K562 (cell line): ENCODE measurements around the gene NAA10. TPM values are rescaled to one million over a fixed set of nuclear protein-coding genes. Genes with fewer than 3 reads are reported as not detected.

ENCODE experiments used
- ATAC-seq: fragments of 200-7000 bp; cut with Tn5 transposase; 3 replicates; pipeline ENCODE4 v1.9.1; 2020; ENCODE audit warnings: moderate library complexity
- BruUV-seq: library from RNA; stranded (reverse); fragments of 400-500 nt; replicated peaks from 2 replicates; lab custom pipeline; 2021; lab: Mats Ljungman, UMichigan
- CTCF ChIA-PET: fragments of 300-600 bp; formaldehyde crosslinking; extraction: SDS; loops from one replicate; lab custom pipeline; 2021; ENCODE audit warnings: low intra/inter-chr PET ratio; lab: Yijun Ruan, JAX
- POLR2A ChIA-PET: fragments of 300-600, 350-650 bp; sonication (Branson Sonifier 250); formaldehyde crosslinking; extraction: SDS; loops from one replicate; lab custom pipeline; 2021; ENCODE audit warnings: antibody characterized with exemption, inconsistent platforms; lab: Yijun Ruan, JAX
- DNase-seq, 4 experiments: peaks; one replicate each; pipeline versions ENCODE4 v3.0.0 to v3.0.0-alpha.2; 2011 to 2018; ENCODE audit warnings: low spot score in 3 of 4, mixed read lengths in 3 of 4; ENCODE audit errors: extremely low read depth in 1 of 4
- FAIRE-seq: peaks from 2 replicates; lab custom pipeline; 2011; peaks lifted over from hg19 to GRCh38; lab: Jason Lieb, UNC
- H2AFZ ChIP-seq: 2 replicates; pipeline ENCODE4 v1.6.0; 2011; ENCODE audit warnings: low read depth, low read length, control low read depth, inconsistent platforms
- H3K27ac ChIP-seq: fragments of 200-600 bp; 3 replicates; pipeline ENCODE4 v1.8.0; 2011; ENCODE audit warnings: low read depth, mild to moderate bottlenecking, control low read depth, inconsistent platforms, low read length, moderate library complexity, mixed read lengths; ENCODE audit errors: extremely low read depth
- H3K27me3 ChIP-seq, 2 experiments: fragments of 300-600 bp in 1 of 2; 2 replicates in 1 of 2; 3 replicates in 1 of 2; pipeline versions ENCODE4 v1.6.0 to v1.8.0; 2011; ENCODE audit warnings: inconsistent platforms in 2 of 2, low read length in 2 of 2, mild to moderate bottlenecking in 1 of 2, mixed read lengths in 1 of 2, moderate library complexity in 1 of 2; ENCODE audit not compliant: control insufficient read depth in 2 of 2, insufficient read depth in 2 of 2
- H3K36me3 ChIP-seq: fragments of 300-600 bp; 3 replicates; pipeline ENCODE4 v1.8.0; 2011; ENCODE audit warnings: mild to moderate bottlenecking, low read length, inconsistent platforms; ENCODE audit not compliant: control insufficient read depth, insufficient read depth
- H3K4me1 ChIP-seq, 2 experiments: fragments of 200-600 bp in 1 of 2; replicated peaks in 1 of 2; 2 replicates in 1 of 2; 3 replicates in 1 of 2; pipeline versions ENCODE4 v1.5.1 to v1.8.0; 2011; ENCODE audit warnings: inconsistent platforms in 2 of 2, low read length in 2 of 2, mild to moderate bottlenecking in 1 of 2, mixed read lengths in 1 of 2, moderate library complexity in 1 of 2; ENCODE audit not compliant: control insufficient read depth in 2 of 2, insufficient read depth in 2 of 2
- H3K4me2 ChIP-seq: 2 replicates; pipeline ENCODE4 v1.6.1; 2011; ENCODE audit warnings: low read length, control low read depth, inconsistent platforms, mixed read lengths; ENCODE audit not compliant: insufficient read depth
- H3K4me3 ChIP-seq: fragments of 200-600 bp; sonication (generic), shearing (Covaris generic); 2 replicates; pipeline ENCODE4 v1.5.1; 2016; ENCODE audit warnings: control low read depth, inconsistent platforms
- H3K79me2 ChIP-seq: fragments of 200-600 bp; 3 replicates; pipeline ENCODE4 v1.8.0; 2011; ENCODE audit warnings: low read length, inconsistent platforms; ENCODE audit not compliant: control insufficient read depth, insufficient read depth
- H3K9ac ChIP-seq, 2 experiments: 2 replicates each; pipeline versions ENCODE4 v1.6.0 to v1.6.1; 2011; ENCODE audit warnings: low read depth in 2 of 2, low read length in 2 of 2, control low read depth in 1 of 2, inconsistent platforms in 1 of 2, mild to moderate bottlenecking in 1 of 2, mixed read lengths in 1 of 2; ENCODE audit not compliant: insufficient read depth in 1 of 2
- H3K9me1 ChIP-seq: one replicate; pipeline ENCODE4 v1.6.0; 2011; ENCODE audit warnings: inconsistent platforms, mild to moderate bottlenecking, low read length, moderate library complexity; ENCODE audit not compliant: control insufficient read depth, insufficient read depth
- H3K9me3 ChIP-seq: replicated peaks from 2 replicates; pipeline ENCODE4 v1.5.1; 2011; ENCODE audit warnings: low read depth, low read length, inconsistent platforms; ENCODE audit not compliant: control insufficient read depth, insufficient read depth
- H4K20me1 ChIP-seq: replicated peaks from 2 replicates; pipeline ENCODE4 v1.6.1; 2011; ENCODE audit warnings: low read length, inconsistent platforms, mixed read lengths; ENCODE audit not compliant: control insufficient read depth, insufficient read depth
- EP400 ChIP-seq: fragments of 450-650 bp; IDR thresholded peaks from 2 replicates; pipeline ENCODE4 v1.6.1; 2017; ENCODE audit warnings: antibody characterized with exemption, mild to moderate bottlenecking, moderate library complexity
- RBFOX2 ChIP-seq: fragments of 200-400 bp; formaldehyde crosslinking; IDR thresholded peaks from 2 replicates; pipeline ENCODE4 v1.6.1; 2017; ENCODE audit warnings: low read depth, mild to moderate bottlenecking, low read length, moderate library complexity
- SMARCA5 ChIP-seq: fragments of 450-650 bp; IDR thresholded peaks from 2 replicates; pipeline ENCODE4 v1.6.1; 2016
- SMC3 ChIP-seq: conservative IDR thresholded peaks from 2 replicates; pipeline ENCODE4 v1.6.1; 2011; ENCODE audit warnings: low read depth, low read length, improper control_type of control experiment; ENCODE audit not compliant: insufficient read depth
- ZBTB8A ChIP-seq: fragments of 450-650 bp; IDR thresholded peaks from 2 replicates; pipeline ENCODE4 v1.6.1; 2018; ENCODE audit warnings: mild to moderate bottlenecking, moderate library complexity; ENCODE audit not compliant: partially characterized antibody
- WGBS: fragments of 100-300 bp; shearing (Covaris generic); methylation state at CpG from one replicate; pipeline ENCODE4 v1.1.6; 2016; ENCODE audit warnings: low coverage, mixed read lengths; ENCODE audit not compliant: insufficient coverage; ENCODE audit errors: missing lambda C conversion rate; 5-methylcytosine and 5-hydroxymethylcytosine counted together
- in situ Hi-C: fragments of 300-500 bp; cut with MboI; formaldehyde crosslinking; loops from 4 replicates; pipeline ENCODE4 v1.15.0; 2018; ENCODE audit warnings: inconsistent platforms, mixed read lengths
- intact Hi-C: fragments of 100-400 bp; cut with micrococcal nuclease; formaldehyde crosslinking; loops from 2 replicates; pipeline ENCODE4 v1.14.2; 2022
- polyA plus RNA-seq, 8 experiments: library from polyadenylated mRNA; depleted of rRNA in 4 of 8; stranded (reverse) in 5 of 8; unstranded in 3 of 8; fragments of >200 nt; fragmentation: Nextera tagmentation in 2 of 8; fragmentation: Illumina TruSeq in 1 of 8; extraction: Ambion mirVana in 2 of 8; extraction: Trizol in 1 of 8; gene quantifications; 2 replicates each; pipeline versions ENCODE4 v1.2.1 to v1.2.3, GENCODE V29; 2011 to 2014; ENCODE audit warnings: inconsistent platforms in 1 of 8, missing spikeins in 1 of 8
- total RNA-seq, 7 experiments: library from RNA; depleted of rRNA in 6 of 7; stranded (reverse); fragments of >200 nt in 6 of 7; fragmentation: Illumina TruSeq in 2 of 7; extraction: Trizol in 2 of 7; gene quantifications; 2 replicates each; pipeline versions ENCODE4 v1.2.1 to v1.2.3, GENCODE V29; 2011 to 2021; ENCODE audit warnings: low replicate concordance in 1 of 7
- TF ChIP-seq, protein P1 (sequence below), 2 experiments: fragments of 450-650 bp; formaldehyde crosslinking in 1 of 2; IDR thresholded peaks; 2 replicates each; pipeline versions ENCODE4 v1.4.0 to v1.6.1; 2014 to 2020; ENCODE audit warnings: mild to moderate bottlenecking in 2 of 2, borderline replicate concordance in 1 of 2, low read depth in 1 of 2
- TF ChIP-seq, protein P2 (sequence below): fragments of 150-350 bp; IDR thresholded peaks from 2 replicates; pipeline ENCODE4 v1.6.1; 2014; ENCODE audit warnings: low read depth, mild to moderate bottlenecking, low read length, borderline replicate concordance

The NAA10 gene
- total and polyA plus RNA-seq, 9 of the 15 experiments (the other 6 are each of a cell fraction or from before 2014, with no cell fraction given): 11.1 to 250 (median 134) TPM

DNA sequence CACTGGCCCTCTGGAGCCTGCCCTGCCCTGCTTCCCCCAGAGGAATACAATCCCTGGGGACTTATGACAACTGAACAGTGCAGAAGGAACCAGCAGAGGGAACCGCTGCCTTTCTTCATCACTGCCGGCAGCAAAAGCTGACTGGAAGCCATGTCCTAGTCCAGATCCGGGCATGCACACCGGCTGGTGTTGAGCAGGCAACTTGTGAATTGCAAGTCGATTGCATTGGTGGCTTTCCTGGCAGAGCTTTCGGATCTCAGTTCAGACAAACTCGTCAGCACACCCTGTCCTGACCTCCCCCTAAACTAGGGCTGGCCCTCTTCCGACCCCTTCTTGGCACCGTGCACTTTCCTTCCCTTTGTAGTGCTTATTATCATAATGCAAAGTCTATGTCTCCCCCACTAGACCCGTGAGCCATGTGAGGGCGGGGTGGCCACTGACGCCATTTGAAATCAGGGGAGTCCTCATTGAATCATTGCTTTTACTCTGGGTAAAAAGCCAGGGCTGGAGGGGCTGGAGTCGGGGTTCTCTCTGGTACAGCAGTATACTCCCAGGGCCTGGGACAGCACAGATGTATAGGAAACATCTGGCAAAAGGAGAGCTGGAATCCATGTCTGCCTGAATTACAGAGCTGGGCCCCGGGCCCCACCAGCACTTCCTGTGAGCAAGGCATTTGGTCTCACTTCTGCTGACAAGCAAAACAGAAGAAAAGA lies 10.5 kb downstream of the NAA10 start:
- Histone ChIP-seq H3K4me2 (peak overlapping the region; percentile 97), H3K27ac (peak overlapping the region; percentile 98; the same call in 2 of the 3 replicates), H3K27me3 (no peaks in the 10 kb centered on the region), H2AFZ (peak overlapping the region; percentile 54; the same call in 1 of the 2 replicates), H3K9ac (peak overlapping the region; percentile 93 to 96), H3K36me3 (peaks cover 17% of the 10 kb centered on the region; the same call in 2 of the 3 replicates), H3K9me1 (no peaks in the 10 kb centered on the region), H4K20me1 (no peaks in the 10 kb centered on the region), H3K4me3 (no peak overlapping the region; the same call in 1 of the 2 replicates), H3K4me1 (peaks cover 22 to 58% of the 10 kb centered on the region in 2 experiments; a peak in 4 of 5 replicates), H3K9me3 (no peaks in the 10 kb centered on the region), H3K79me2 (peaks cover 47% of the 10 kb centered on the region)
- peak; percentile 55 for FAIRE-seq
- ATAC-seq: peak; percentile 6; the same call in 2 of the 3 replicates
- no TSS peak for BruUV-seq
- CTCF ChIA-PET: interaction anchor here (1.3 kb wide), 1 partner anchor 23 kb away, joined by 3 read pairs; no protein-coding TSS in a partner anchor
- DNase-seq: peak in 2 of 4 experiments; percentile 41 to 72
- POLR2A ChIA-PET: interaction anchor here (0.5 to 2.1 kb wide), 9 partner anchors 11 to 130 kb away, joined by 3 to 7 read pairs (median 4); partner anchors contain the start of genes IDH3G, RENBP and SSR4
- in situ Hi-C loops: no loop called here
- WGBS: 13% methylated on average over 13 of the region's 14 CpGs
- intact Hi-C loops: loop anchor here (1.0 kb wide), 1 partner anchor 23 kb away; no protein-coding TSS in a partner anchor
- TF ChIP-seq EP400: peak; percentile 24; the same call in 1 of the 2 replicates
- TF ChIP-seq, protein P1, sequence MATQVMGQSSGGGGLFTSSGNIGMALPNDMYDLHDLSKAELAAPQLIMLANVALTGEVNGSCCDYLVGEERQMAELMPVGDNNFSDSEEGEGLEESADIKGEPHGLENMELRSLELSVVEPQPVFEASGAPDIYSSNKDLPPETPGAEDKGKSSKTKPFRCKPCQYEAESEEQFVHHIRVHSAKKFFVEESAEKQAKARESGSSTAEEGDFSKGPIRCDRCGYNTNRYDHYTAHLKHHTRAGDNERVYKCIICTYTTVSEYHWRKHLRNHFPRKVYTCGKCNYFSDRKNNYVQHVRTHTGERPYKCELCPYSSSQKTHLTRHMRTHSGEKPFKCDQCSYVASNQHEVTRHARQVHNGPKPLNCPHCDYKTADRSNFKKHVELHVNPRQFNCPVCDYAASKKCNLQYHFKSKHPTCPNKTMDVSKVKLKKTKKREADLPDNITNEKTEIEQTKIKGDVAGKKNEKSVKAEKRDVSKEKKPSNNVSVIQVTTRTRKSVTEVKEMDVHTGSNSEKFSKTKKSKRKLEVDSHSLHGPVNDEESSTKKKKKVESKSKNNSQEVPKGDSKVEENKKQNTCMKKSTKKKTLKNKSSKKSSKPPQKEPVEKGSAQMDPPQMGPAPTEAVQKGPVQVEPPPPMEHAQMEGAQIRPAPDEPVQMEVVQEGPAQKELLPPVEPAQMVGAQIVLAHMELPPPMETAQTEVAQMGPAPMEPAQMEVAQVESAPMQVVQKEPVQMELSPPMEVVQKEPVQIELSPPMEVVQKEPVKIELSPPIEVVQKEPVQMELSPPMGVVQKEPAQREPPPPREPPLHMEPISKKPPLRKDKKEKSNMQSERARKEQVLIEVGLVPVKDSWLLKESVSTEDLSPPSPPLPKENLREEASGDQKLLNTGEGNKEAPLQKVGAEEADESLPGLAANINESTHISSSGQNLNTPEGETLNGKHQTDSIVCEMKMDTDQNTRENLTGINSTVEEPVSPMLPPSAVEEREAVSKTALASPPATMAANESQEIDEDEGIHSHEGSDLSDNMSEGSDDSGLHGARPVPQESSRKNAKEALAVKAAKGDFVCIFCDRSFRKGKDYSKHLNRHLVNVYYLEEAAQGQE (IDR thresholded peaks at IDR 0.05; ENCODE audit: borderline replicate concordance): peak; percentile 56; the same call in 1 of the 2 replicates
- TF ChIP-seq, protein P1 (CRISPR knock-in tag; IDR thresholded peaks at IDR 0.05; ENCODE audit: low read depth): no peak
- no peak for TF ChIP-seq SMARCA5
- 0 out of 2 replicates have a peak, but pooled peaks have one; percentile 20 for TF ChIP-seq RBFOX2
- TF ChIP-seq, protein P2, sequence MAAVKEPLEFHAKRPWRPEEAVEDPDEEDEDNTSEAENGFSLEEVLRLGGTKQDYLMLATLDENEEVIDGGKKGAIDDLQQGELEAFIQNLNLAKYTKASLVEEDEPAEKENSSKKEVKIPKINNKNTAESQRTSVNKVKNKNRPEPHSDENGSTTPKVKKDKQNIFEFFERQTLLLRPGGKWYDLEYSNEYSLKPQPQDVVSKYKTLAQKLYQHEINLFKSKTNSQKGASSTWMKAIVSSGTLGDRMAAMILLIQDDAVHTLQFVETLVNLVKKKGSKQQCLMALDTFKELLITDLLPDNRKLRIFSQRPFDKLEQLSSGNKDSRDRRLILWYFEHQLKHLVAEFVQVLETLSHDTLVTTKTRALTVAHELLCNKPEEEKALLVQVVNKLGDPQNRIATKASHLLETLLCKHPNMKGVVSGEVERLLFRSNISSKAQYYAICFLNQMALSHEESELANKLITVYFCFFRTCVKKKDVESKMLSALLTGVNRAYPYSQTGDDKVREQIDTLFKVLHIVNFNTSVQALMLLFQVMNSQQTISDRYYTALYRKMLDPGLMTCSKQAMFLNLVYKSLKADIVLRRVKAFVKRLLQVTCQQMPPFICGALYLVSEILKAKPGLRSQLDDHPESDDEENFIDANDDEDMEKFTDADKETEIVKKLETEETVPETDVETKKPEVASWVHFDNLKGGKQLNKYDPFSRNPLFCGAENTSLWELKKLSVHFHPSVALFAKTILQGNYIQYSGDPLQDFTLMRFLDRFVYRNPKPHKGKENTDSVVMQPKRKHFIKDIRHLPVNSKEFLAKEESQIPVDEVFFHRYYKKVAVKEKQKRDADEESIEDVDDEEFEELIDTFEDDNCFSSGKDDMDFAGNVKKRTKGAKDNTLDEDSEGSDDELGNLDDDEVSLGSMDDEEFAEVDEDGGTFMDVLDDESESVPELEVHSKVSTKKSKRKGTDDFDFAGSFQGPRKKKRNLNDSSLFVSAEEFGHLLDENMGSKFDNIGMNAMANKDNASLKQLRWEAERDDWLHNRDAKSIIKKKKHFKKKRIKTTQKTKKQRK: no peak
- TF ChIP-seq SMC3: 0 out of 2 replicates have a peak, but pooled peaks have one; percentile 32
- TF ChIP-seq ZBTB8A: no peak
